Spleen (tissue), 11 donors: ENCODE data around the gene ESR1. TPM values are rescaled to one million over a fixed set of nuclear protein-coding genes. Genes with fewer than 3 reads are reported as not detected.
A peak's percentile ranks its signal among the peaks of the same experiment; 100 is the strongest.

ENCODE experiments used
- DNase-seq: peaks from one replicate; pipeline ENCODE4 v3.0.0-alpha.2; 2020
- H3K27ac ChIP-seq, 8 donors: fragments of 200-600 bp; sonication (generic) in 7 of 8; 1 replicate in 4 of 8; 2 replicates in 4 of 8; pipeline versions ENCODE4 v1.5.0 to v1.8.0; 2016 to 2021; ENCODE audit warnings: inconsistent platforms in 4 of 8, mild to moderate bottlenecking in 4 of 8, moderate library complexity in 1 of 8
- H3K27me3 ChIP-seq, 7 donors: fragments of 200-600 bp; sonication (generic) in 6 of 7; replicated peaks in 1 of 7; 1 replicate in 4 of 7; 2 replicates in 3 of 7; pipeline versions ENCODE4 v1.5.0 to v1.8.0; 2016 to 2021; ENCODE audit warnings: inconsistent platforms in 3 of 7, mild to moderate bottlenecking in 1 of 7
- H3K36me3 ChIP-seq, 6 donors: fragments of 200-600 bp; sonication (generic) in 5 of 6; 1 replicate in 4 of 6; 2 replicates in 2 of 6; pipeline versions ENCODE4 v1.5.0 to v1.8.0; 2016 to 2021; ENCODE audit warnings: inconsistent platforms in 2 of 6
- H3K4me1 ChIP-seq, 6 donors: fragments of 200-600 bp; sonication (generic) in 5 of 6; 1 replicate in 3 of 6; 2 replicates in 3 of 6; pipeline versions ENCODE4 v1.5.0 to v1.8.0; 2016 to 2021; ENCODE audit warnings: inconsistent platforms in 3 of 6
- H3K4me3 ChIP-seq, 8 donors: fragments of 200-600 bp; sonication (generic) in 7 of 8; 1 replicate in 4 of 8; 2 replicates in 4 of 8; pipeline versions ENCODE4 v1.5.0 to v1.8.0; 2016 to 2021; ENCODE audit warnings: inconsistent platforms in 4 of 8, mild to moderate bottlenecking in 4 of 8, moderate library complexity in 2 of 8
- H3K9me3 ChIP-seq, 8 donors: fragments of 200-600 bp; sonication (generic) in 7 of 8; 1 replicate in 4 of 8; 2 replicates in 4 of 8; pipeline versions ENCODE4 v1.5.0 to v1.8.0; 2016 to 2021; ENCODE audit warnings: inconsistent platforms in 4 of 8
- POLR2A ChIP-seq, 3 donors: fragments of 450-650 bp; IDR thresholded peaks; one replicate each; pipeline ENCODE4 v1.5.1; 2017; ENCODE audit warnings: antibody characterized with exemption in 3 of 3, mild to moderate bottlenecking in 1 of 3
- POLR2AphosphoS5 ChIP-seq, 3 donors: sonication (generic); formaldehyde crosslinking; IDR thresholded peaks; one replicate each; pipeline ENCODE4 v1.5.1; 2017; ENCODE audit warnings: antibody characterized with exemption in 3 of 3
- WGBS, 5 donors: extraction: QIAGEN DNeasy Blood & Tissue Kit in 3 of 5; methylation state at CpG; one replicate each; pipeline versions ENCODE4 v1.1.5 to v1.1.7; 2013 to 2018; 5-methylcytosine and 5-hydroxymethylcytosine counted together
- intact Hi-C: fragments of 100-400 bp; cut with DNase I; formaldehyde crosslinking; loops from one replicate; pipeline ENCODE4 v1.15.0; 2023; ENCODE audit warnings: low total_unique reads
- polyA plus RNA-seq, 3 donors: library from polyadenylated mRNA; stranded (reverse); fragments of 200-250 nt; gene quantifications; one replicate each; pipeline ENCODE4 v1.2.1, GENCODE V29; 2013
- total RNA-seq, 7 donors: library from RNA; depleted of rRNA in 3 of 7; stranded (reverse); fragments of >200 nt in 3 of 7; fragmentation: NEBNext Ultra II Directional in 4 of 7; extraction: Animal tissue kit (Norgen Biotek cat#: 25700) in 4 of 7; gene quantifications; one replicate each; pipeline versions ENCODE4 v1.1.0 to v1.2.1, GENCODE V29; 2016 to 2021
- TF ChIP-seq, protein P1 (sequence below), 11 experiments: fragments of 200-600 bp in 7 of 11; fragments of 450-650 bp in 4 of 11; sonication (generic) in 4 of 11; IDR thresholded peaks in 8 of 11; conservative IDR thresholded peaks in 3 of 11; 1 replicate in 7 of 11; 2 replicates in 4 of 11; pipeline versions ENCODE4 v1.4.0 to v1.8.0; 2016 to 2021; ENCODE audit warnings: antibody characterized with exemption in 11 of 11, inconsistent platforms in 4 of 11, mild to moderate bottlenecking in 1 of 11
- donor health status: healthy with polysubstance abuse.
- donor health status: DM: no; HTN: no; CAD: no; lungs with moderate emphysema.
- donor health status: DM: no; HTN: no; CAD: no.
- donor health status: Bipolar disorder and iron deficiency.
- donor health status: healthy.
- donor health status: DM: no; HTN: no; CAD: no.
- donor health status: DM: yes; HTN: yes; CAD: no.

The ESR1 gene
- total and polyA plus RNA-seq, 10 donors: 0.35 to 7.3 (median 3.2) TPM

DNA sequence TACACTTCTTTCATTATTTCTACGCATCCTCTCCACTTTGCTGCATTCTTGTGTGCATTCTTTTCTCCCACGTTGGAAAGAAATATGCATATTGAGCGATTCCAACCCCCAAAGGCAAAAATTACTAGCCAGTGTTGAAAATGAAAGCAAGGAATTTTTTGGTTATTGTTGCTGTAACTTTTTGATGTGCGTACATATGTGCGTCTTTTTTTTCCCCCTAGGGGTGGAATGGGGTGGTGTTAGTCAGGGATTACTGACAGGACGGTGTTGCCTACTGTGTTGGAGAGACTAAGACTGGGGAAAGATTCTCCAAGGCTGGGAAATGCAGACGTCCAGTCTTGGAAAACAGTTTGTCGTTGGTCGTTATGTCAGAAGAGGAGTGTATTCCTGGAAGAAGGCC is 44.2 kb upstream of the ESR1 start:
- Histone ChIP-seq H3K36me3 (no peaks in the 10 kb centered on the region), H3K4me1 (peaks cover 0 to 18% (median 13%) of the 10 kb centered on the region in 6 donors), H3K4me3 (peak overlapping the region in 3 of 8 donors; percentile 12 to 48 (median 23)), H3K27me3 (no peaks in the 10 kb centered on the region), H3K9me3 (no peaks in the 10 kb centered on the region), H3K27ac (peak overlapping the region in 5 of 8 donors; percentile 41 to 59 (median 44))
- TF ChIP-seq POLR2A (IDR thresholded peaks at IDR 0.05): no peak
- TF ChIP-seq, protein P1, sequence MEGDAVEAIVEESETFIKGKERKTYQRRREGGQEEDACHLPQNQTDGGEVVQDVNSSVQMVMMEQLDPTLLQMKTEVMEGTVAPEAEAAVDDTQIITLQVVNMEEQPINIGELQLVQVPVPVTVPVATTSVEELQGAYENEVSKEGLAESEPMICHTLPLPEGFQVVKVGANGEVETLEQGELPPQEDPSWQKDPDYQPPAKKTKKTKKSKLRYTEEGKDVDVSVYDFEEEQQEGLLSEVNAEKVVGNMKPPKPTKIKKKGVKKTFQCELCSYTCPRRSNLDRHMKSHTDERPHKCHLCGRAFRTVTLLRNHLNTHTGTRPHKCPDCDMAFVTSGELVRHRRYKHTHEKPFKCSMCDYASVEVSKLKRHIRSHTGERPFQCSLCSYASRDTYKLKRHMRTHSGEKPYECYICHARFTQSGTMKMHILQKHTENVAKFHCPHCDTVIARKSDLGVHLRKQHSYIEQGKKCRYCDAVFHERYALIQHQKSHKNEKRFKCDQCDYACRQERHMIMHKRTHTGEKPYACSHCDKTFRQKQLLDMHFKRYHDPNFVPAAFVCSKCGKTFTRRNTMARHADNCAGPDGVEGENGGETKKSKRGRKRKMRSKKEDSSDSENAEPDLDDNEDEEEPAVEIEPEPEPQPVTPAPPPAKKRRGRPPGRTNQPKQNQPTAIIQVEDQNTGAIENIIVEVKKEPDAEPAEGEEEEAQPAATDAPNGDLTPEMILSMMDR (IDR thresholded peaks at IDR 0.05 in 8 of 11, conservative IDR thresholded peaks at IDR 0.05 in 3 of 11): peak in 3 of 11 experiments; percentile 12 to 14 (median 12)
- TF ChIP-seq POLR2AphosphoS5 (IDR thresholded peaks at IDR 0.05): no peak
- intact Hi-C loops: loop anchor here (5.0 kb wide), 1 partner anchor 504 kb away; no protein-coding TSS in a partner anchor
- 74 to 85% (median 80%) methylated on average over 9 of the region's 9 CpGs for WGBS, 5 donors
- no peak for DNase-seq

DNA sequence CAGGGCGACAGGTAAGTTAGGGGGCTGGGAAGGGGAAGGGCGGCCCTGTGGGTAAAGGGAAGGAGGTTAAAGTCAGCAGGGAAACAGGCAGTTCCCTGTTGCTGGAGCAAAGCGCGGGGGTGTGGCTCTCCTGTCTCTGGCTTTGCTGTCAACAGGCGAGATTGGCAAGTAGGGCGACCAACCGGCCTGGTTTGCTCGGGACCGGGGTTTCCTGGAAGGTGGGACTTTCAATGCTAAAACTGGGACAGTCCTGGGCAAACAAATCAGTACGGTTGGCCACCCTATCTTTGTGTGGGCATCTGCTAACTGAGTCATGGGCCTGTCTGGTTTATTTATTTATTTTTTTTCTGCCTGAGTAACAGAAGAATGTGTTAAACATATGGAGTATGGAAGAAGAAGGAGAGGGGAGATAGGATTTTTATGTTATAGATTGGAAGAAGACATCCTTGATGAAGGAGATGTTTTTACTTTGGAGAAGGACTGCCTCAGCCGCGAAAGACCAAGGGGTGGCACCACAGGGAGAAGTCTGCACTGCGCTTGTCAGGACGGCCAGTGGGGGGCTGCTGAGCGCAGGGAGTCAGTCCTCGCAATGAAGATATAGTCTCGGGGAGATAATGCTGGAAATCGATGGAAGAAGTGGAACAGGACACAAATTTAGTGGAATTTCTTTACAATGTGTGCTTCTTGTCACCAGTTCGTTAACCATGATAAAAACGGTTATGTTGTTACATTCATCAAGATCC is 43.4 kb upstream of the ESR1 start:
- Histone ChIP-seq H3K4me1 (peaks cover 0 to 18% (median 12%) of the 10 kb centered on the region in 6 donors), H3K27me3 (no peaks in the 10 kb centered on the region), H3K36me3 (no peaks in the 10 kb centered on the region), H3K27ac (peak overlapping the region in 6 of 8 donors; percentile 31 to 59 (median 46)), H3K9me3 (no peaks in the 10 kb centered on the region), H3K4me3 (peak overlapping the region in 5 of 8 donors; percentile 1 to 48 (median 12))
- DNase-seq: peak; percentile 85
- 24 to 30% (median 29%) methylated on average over 20 of the region's 20 CpGs for WGBS, 5 donors
- intact Hi-C loops: loop anchor here (5.0 kb wide), 1 partner anchor 503 kb away; no protein-coding TSS in a partner anchor
- peak in 1 of 3 donors; percentile 29 for TF ChIP-seq POLR2AphosphoS5 (IDR thresholded peaks at IDR 0.05)
- TF ChIP-seq, protein P1 (IDR thresholded peaks at IDR 0.05 in 8 of 11, conservative IDR thresholded peaks at IDR 0.05 in 3 of 11): peak in 9 of 11 experiments; percentile 39 to 75 (median 63)
- no peak for TF ChIP-seq POLR2A (IDR thresholded peaks at IDR 0.05)

DNA sequence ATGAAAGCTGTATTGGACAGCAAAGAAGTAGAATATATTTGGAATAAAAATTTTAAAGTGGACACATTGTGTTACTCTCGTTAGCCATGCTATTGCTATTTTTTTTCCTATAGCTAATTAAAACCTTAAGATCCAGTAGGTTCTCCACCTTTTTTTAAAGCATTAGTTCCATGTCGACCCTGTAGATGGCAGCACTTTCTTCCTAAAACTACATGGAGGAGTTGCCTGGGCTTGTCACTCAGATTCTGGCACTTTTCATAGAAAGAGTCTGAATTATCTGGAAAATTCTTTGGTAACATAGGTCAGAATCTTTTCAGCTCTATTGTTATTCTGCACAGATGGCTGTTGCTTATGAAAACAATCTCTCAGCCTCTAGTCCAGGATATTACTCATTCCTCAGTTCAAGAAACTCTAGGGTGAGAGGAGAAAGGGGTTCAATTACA is 42.0 kb upstream of the ESR1 start:
- Histone ChIP-seq H3K9me3 (no peaks in the 10 kb centered on the region), H3K27me3 (no peaks in the 10 kb centered on the region), H3K4me3 (no peak overlapping the region), H3K27ac (no peak overlapping the region), H3K4me1 (peaks cover 0 to 18% (median 12%) of the 10 kb centered on the region in 6 donors), H3K36me3 (no peaks in the 10 kb centered on the region)
- intact Hi-C loops: loop anchor here (5.0 kb wide), 1 partner anchor 362 kb away; no protein-coding TSS in a partner anchor
- TF ChIP-seq POLR2A (IDR thresholded peaks at IDR 0.05) (no peak), POLR2AphosphoS5 (IDR thresholded peaks at IDR 0.05) (no peak)
- TF ChIP-seq, protein P1 (IDR thresholded peaks at IDR 0.05 in 8 of 11, conservative IDR thresholded peaks at IDR 0.05 in 3 of 11): peak in 10 of 11 experiments; percentile 28 to 75 (median 66)
- 0 to 2% (median 1%) methylated on average over 2 of the region's 2 CpGs for WGBS, 5 donors
- no peak for DNase-seq

DNA sequence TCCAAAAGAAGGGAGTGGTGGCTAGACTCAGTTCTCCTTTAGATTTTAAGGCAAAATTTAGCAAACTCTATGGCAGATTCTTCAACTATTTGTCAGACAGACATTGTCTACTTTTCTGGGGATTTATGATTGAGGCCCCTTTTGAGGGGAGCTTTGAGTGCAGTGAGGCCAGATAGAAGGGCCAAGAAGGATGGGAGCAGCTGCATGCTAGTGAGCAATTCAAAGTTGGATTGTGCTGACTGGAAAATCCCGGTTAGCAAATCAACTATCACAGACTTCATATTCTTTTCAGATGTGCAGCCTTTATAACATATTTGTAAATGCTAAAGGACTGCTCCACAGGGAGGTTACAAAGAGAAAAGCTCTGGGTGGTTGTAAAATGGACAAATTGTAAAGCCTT is 35.0 kb upstream of the ESR1 start:
- TF ChIP-seq, protein P1 (IDR thresholded peaks at IDR 0.05 in 8 of 11, conservative IDR thresholded peaks at IDR 0.05 in 3 of 11): no peak
- no peak for TF ChIP-seq POLR2AphosphoS5 (IDR thresholded peaks at IDR 0.05)
- TF ChIP-seq POLR2A (IDR thresholded peaks at IDR 0.05): no peak
- DNase-seq: no peak
- Histone ChIP-seq H3K27ac (no peak overlapping the region), H3K27me3 (no peaks in the 10 kb centered on the region), H3K4me3 (no peak overlapping the region), H3K9me3 (no peaks in the 10 kb centered on the region), H3K4me1 (no peaks in the 10 kb centered on the region), H3K36me3 (no peaks in the 10 kb centered on the region)
- intact Hi-C loops: no loop called here
- WGBS, 5 donors: 41 to 94% (median 90%) methylated on average over 1 of the region's 1 CpG
